CD8-positive, alpha-beta memory T cell (primary cell): Measurements from ENCODE around the gene C1QA. TPM values are rescaled to one million over a fixed set of nuclear protein-coding genes. Genes with fewer than 3 reads are reported as not detected.

Source experiments
- CTCF ChIA-PET: fragments of 350-600 bp; sonication (Branson Sonifier 250); formaldehyde crosslinking; loops from one replicate; lab custom pipeline; 2021; ENCODE audit warnings: antibody characterized with exemption; lab: Charles Lee
- POLR2A ChIA-PET: fragments of 350-600 bp; sonication (Branson Sonifier 250); formaldehyde crosslinking; loops from one replicate; lab custom pipeline; 2021; ENCODE audit warnings: antibody characterized with exemption; lab: Charles Lee
- DNase-seq, 5 donors: peaks; one replicate each; pipeline versions ENCODE4 v3.0.0 to v3.0.0-alpha.2; 2020 to 2022; ENCODE audit warnings: mixed read lengths in 1 of 5
- H3K27ac ChIP-seq: one replicate; pipeline ENCODE4 v1.7.0; 2013; ENCODE audit warnings: low read depth, mild to moderate bottlenecking, low read length, moderate library complexity
- H3K27me3 ChIP-seq: 2 replicates; pipeline ENCODE4 v1.7.0; 2013; ENCODE audit warnings: low read length, mild to moderate bottlenecking; ENCODE audit not compliant: insufficient read depth, poor library complexity, severe bottlenecking
- H3K36me3 ChIP-seq: 2 replicates; pipeline ENCODE4 v1.7.0; 2013; ENCODE audit warnings: mild to moderate bottlenecking, low read length, moderate library complexity; ENCODE audit not compliant: insufficient read depth
- H3K4me1 ChIP-seq: 2 replicates; pipeline ENCODE4 v1.7.0; 2013; ENCODE audit warnings: mild to moderate bottlenecking, low read length, moderate library complexity; ENCODE audit not compliant: insufficient read depth
- H3K4me3 ChIP-seq: 2 replicates; pipeline ENCODE4 v1.7.0; 2013; ENCODE audit warnings: mild to moderate bottlenecking, low read length
- H3K9me3 ChIP-seq: 2 replicates; pipeline ENCODE4 v1.7.0; 2013; ENCODE audit warnings: mild to moderate bottlenecking, low read length
- H3K27ac Mint-ChIP-seq, 8 donors: one replicate each; pipeline ENCODE4 v1.8.0; 2020 to 2021; ENCODE audit warnings: mixed read lengths in 8 of 8, mild to moderate bottlenecking in 6 of 8, inconsistent platforms in 3 of 8, moderate library complexity in 3 of 8
- H3K27me3 Mint-ChIP-seq, 2 donors: one replicate each; pipeline ENCODE4 v1.8.0; 2020 to 2021; ENCODE audit warnings: mixed read lengths in 2 of 2, mild to moderate bottlenecking in 1 of 2, moderate library complexity in 1 of 2
- H3K36me3 Mint-ChIP-seq, 3 donors: one replicate each; pipeline ENCODE4 v1.8.0; 2020 to 2021; ENCODE audit warnings: mixed read lengths in 3 of 3, inconsistent platforms in 1 of 3, mild to moderate bottlenecking in 1 of 3
- H3K4me1 Mint-ChIP-seq, 3 donors: one replicate each; pipeline ENCODE4 v1.8.0; 2020 to 2021; ENCODE audit warnings: mixed read lengths in 3 of 3, inconsistent platforms in 1 of 3, mild to moderate bottlenecking in 1 of 3
- H3K4me3 Mint-ChIP-seq, 7 donors: one replicate each; pipeline ENCODE4 v1.8.0; 2020 to 2021; ENCODE audit warnings: mixed read lengths in 7 of 7, mild to moderate bottlenecking in 6 of 7, moderate library complexity in 4 of 7, inconsistent platforms in 2 of 7
- H3K9me3 Mint-ChIP-seq, 5 donors: one replicate each; pipeline ENCODE4 v1.8.0; 2020 to 2022; ENCODE audit warnings: mixed read lengths in 5 of 5, mild to moderate bottlenecking in 3 of 5, moderate library complexity in 2 of 5, inconsistent platforms in 1 of 5
- polyA plus RNA-seq: library from polyadenylated mRNA; unstranded; fragments of 300-500 nt; fragmentation: Illumina TruSeq; gene quantifications from one replicate; pipeline ENCODE4 v1.2.3, GENCODE V29; 2021
- total RNA-seq, 2 experiments: library from RNA; stranded (reverse); gene quantifications; one replicate each; pipeline ENCODE4 v1.2.3, GENCODE V29; 2021

Gene C1QA
- total and polyA plus RNA-seq, 3 experiments from 2014 or later = 0.22 to 0.53 TPM; not detected in 1

GRCh38 chr1:22597301-22597965 is 39.0 kb upstream of the C1QA start:
- POLR2A ChIA-PET = no interaction called here
- no peaks in the 10 kb centered on the region for H3K9me3 ChIP-seq
- Mint-ChIP-seq H3K9me3 (no peaks in the 10 kb centered on the region), H3K27ac (no peak overlapping the region), H3K27me3 (peaks cover 8 to 32% of the 10 kb centered on the region in 2 donors), H3K36me3 (no peaks in the 10 kb centered on the region), H3K4me3 (no peak overlapping the region), H3K4me1 (no peaks in the 10 kb centered on the region)
- no peaks in the 10 kb centered on the region for H3K27me3 ChIP-seq
- DNase-seq = no peak
- H3K27ac ChIP-seq = no peak overlapping the region
- no peaks in the 10 kb centered on the region for H3K4me1 ChIP-seq
- H3K4me3 ChIP-seq = no peak overlapping the region
- no peaks in the 10 kb centered on the region for H3K36me3 ChIP-seq
- CTCF ChIA-PET = no interaction called here

GRCh38 chr1:22597996-22598395 is 38.4 kb upstream of the C1QA start:
- H3K27ac Mint-ChIP-seq = no peak overlapping the region
- H3K4me3 ChIP-seq = no peak overlapping the region
- DNase-seq = no peak
- H3K9me3 Mint-ChIP-seq = no peaks in the 10 kb centered on the region
- peaks cover 12 to 32% of the 10 kb centered on the region in 2 donors for H3K27me3 Mint-ChIP-seq
- H3K36me3 ChIP-seq = no peaks in the 10 kb centered on the region
- no peaks in the 10 kb centered on the region for H3K27me3 ChIP-seq
- no peak overlapping the region for H3K27ac ChIP-seq
- ChIA-PET POLR2A (no interaction called here), CTCF (no interaction called here)
- H3K36me3 Mint-ChIP-seq = no peaks in the 10 kb centered on the region
- no peaks in the 10 kb centered on the region for H3K4me1 Mint-ChIP-seq
- no peak overlapping the region for H3K4me3 Mint-ChIP-seq
- H3K4me1 ChIP-seq = no peaks in the 10 kb centered on the region
- no peaks in the 10 kb centered on the region for H3K9me3 ChIP-seq

GRCh38 chr1:22598736-22599135 is 37.7 kb upstream of the C1QA start:
- Histone ChIP-seq H3K4me1 (no peaks in the 10 kb centered on the region), H3K27me3 (no peaks in the 10 kb centered on the region), H3K36me3 (no peaks in the 10 kb centered on the region), H3K4me3 (no peak overlapping the region), H3K27ac (no peak overlapping the region), H3K9me3 (no peaks in the 10 kb centered on the region)
- ChIA-PET CTCF (no interaction called here), POLR2A (no interaction called here)
- peaks cover 16 to 38% of the 10 kb centered on the region in 2 donors for H3K27me3 Mint-ChIP-seq
- no peaks in the 10 kb centered on the region for H3K4me1 Mint-ChIP-seq
- no peak for DNase-seq
- no peaks in the 10 kb centered on the region for H3K9me3 Mint-ChIP-seq
- no peak overlapping the region for H3K27ac Mint-ChIP-seq
- H3K36me3 Mint-ChIP-seq = no peaks in the 10 kb centered on the region
- no peak overlapping the region for H3K4me3 Mint-ChIP-seq

- peaks cover 16 to 45% of the 10 kb centered on the region in 2 donors for H3K27me3 Mint-ChIP-seq
- CTCF ChIA-PET = no interaction called here
- no peaks in the 10 kb centered on the region for H3K9me3 Mint-ChIP-seq
Observed at GRCh38 chr1:22600071-22600816, 36.2 kb upstream of the C1QA start.

DNA sequence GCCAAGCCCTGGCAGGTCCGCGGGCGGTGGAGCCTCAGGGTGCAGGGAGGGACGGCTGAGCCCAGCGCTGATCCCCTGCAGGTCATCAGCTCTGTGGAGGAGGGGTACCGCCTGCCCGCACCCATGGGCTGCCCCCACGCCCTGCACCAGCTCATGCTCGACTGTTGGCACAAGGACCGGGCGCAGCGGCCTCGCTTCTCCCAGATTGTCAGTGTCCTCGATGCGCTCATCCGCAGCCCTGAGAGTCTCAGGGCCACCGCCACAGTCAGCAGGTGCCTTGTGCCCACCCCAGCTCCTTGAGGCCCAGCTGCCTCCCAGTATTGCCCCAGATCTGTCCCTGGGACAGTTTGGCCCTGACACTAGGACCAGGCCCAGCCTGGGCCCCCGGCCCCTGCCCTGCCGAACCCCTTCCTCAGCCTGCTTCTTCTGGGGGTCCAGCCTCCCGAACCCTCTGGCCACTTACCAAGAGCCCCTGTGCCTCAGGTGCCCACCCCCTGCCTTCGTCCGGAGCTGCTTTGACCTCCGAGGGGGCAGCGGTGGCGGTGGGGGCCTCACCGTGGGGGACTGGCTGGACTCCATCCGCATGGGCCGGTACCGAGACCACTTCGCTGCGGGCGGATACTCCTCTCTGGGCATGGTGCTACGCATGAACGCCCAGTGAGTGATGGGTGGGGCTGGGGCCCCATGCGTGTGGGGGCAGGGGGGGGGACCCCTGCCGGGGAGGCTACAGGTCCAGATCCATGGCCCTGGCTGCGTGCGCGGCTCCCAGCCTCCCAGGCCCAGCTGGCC is 35.4 kb upstream of the C1QA start:
- Mint-ChIP-seq H3K9me3 (no peaks in the 10 kb centered on the region), H3K4me1 (no peaks in the 10 kb centered on the region), H3K27me3 (peaks cover 16 to 42% of the 10 kb centered on the region in 2 donors), H3K27ac (no peak overlapping the region), H3K4me3 (no peak overlapping the region), H3K36me3 (no peaks in the 10 kb centered on the region)
- ChIA-PET POLR2A (no interaction called here), CTCF (no interaction called here)
- Histone ChIP-seq H3K27me3 (no peaks in the 10 kb centered on the region), H3K4me1 (no peaks in the 10 kb centered on the region), H3K9me3 (no peaks in the 10 kb centered on the region), H3K4me3 (no peak overlapping the region), H3K36me3 (no peaks in the 10 kb centered on the region), H3K27ac (no peak overlapping the region)
- no peak for DNase-seq

More at GRCh38 chr1:22600071-22600816, 36.2 kb upstream of the C1QA start:
- Histone ChIP-seq H3K4me1 (no peaks in the 10 kb centered on the region), H3K4me3 (no peak overlapping the region), H3K36me3 (no peaks in the 10 kb centered on the region), H3K27me3 (no peaks in the 10 kb centered on the region), H3K27ac (no peak overlapping the region), H3K9me3 (no peaks in the 10 kb centered on the region)
- Mint-ChIP-seq H3K36me3 (no peaks in the 10 kb centered on the region), H3K4me1 (no peaks in the 10 kb centered on the region), H3K27ac (no peak overlapping the region), H3K4me3 (no peak overlapping the region)
- no peak for DNase-seq
- POLR2A ChIA-PET = no interaction called here

DNA sequence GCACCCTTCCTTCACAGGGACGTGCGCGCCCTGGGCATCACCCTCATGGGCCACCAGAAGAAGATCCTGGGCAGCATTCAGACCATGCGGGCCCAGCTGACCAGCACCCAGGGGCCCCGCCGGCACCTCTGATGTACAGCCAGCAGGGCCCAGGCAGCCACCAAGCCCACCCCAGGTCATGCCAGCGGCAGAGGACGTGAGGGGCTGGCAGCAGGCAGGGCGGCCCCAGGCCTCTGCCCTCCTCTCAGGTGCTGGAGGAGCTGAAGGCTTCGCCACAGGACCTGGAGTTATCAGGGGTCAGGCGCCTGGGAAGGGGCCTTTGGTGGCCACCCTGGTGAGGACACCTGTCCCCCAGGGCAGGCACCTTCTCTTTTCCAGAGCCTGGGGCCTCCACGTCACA is 34.8 kb upstream of the C1QA start:
- H3K36me3 ChIP-seq = no peaks in the 10 kb centered on the region
- no peaks in the 10 kb centered on the region for H3K9me3 Mint-ChIP-seq
- no peaks in the 10 kb centered on the region for H3K27me3 ChIP-seq
- no peaks in the 10 kb centered on the region for H3K4me1 Mint-ChIP-seq
- H3K27ac Mint-ChIP-seq = no peak overlapping the region
- no peak overlapping the region for H3K27ac ChIP-seq
- no peak for DNase-seq
- no peak overlapping the region for H3K4me3 ChIP-seq
- H3K36me3 Mint-ChIP-seq = no peaks in the 10 kb centered on the region
- H3K9me3 ChIP-seq = no peaks in the 10 kb centered on the region
- CTCF ChIA-PET = no interaction called here
- H3K27me3 Mint-ChIP-seq = peaks cover 15 to 44% of the 10 kb centered on the region in 2 donors
- no peak overlapping the region for H3K4me3 Mint-ChIP-seq
- H3K4me1 ChIP-seq = no peaks in the 10 kb centered on the region
- POLR2A ChIA-PET = no interaction called here

DNA sequence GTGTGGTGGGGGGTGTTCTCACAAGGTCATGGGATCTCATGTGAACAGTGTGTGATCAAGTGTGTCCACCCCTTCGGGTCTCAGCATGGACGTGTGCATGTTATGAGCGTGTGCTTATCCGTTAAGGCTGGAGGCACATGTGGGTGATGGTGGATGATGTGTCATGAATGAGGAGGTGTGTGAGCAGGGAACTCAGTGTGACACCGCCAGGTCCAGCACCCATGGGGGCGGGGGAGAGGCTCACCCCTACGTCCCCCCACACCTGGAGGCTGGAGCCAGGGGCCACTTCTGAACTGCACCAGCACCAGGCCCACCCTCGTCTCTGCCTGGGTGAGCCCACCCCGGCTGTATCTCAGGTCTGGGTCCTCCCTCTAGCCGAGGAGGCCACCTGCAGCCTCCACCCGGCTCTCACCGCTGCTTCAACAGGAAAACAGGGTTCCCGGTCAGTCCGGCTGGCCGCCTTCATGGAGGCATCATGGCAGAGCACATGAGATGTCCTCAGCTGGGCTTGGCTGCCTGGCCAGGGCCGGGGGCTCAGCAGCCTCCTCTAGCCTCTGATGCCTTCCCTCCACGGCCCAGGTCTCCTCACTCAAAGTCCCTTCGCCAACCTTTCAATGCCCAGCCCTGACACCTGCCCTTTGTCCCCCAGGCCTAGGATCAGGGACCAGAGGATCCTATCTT is 34.2 kb upstream of the C1QA start:
- H3K4me3 ChIP-seq = no peak overlapping the region
- no peak overlapping the region for H3K27ac ChIP-seq
- no peaks in the 10 kb centered on the region for H3K36me3 ChIP-seq
- Mint-ChIP-seq H3K27ac (no peak overlapping the region), H3K4me1 (no peaks in the 10 kb centered on the region), H3K27me3 (peaks cover 13 to 41% of the 10 kb centered on the region in 2 donors), H3K36me3 (no peaks in the 10 kb centered on the region), H3K4me3 (no peak overlapping the region), H3K9me3 (no peaks in the 10 kb centered on the region)
- no peak for DNase-seq
- H3K9me3 ChIP-seq = no peaks in the 10 kb centered on the region
- ChIA-PET CTCF (no interaction called here), POLR2A (no interaction called here)
- H3K4me1 ChIP-seq = no peaks in the 10 kb centered on the region
- no peaks in the 10 kb centered on the region for H3K27me3 ChIP-seq
